ENCODE measurements around the gene MYL11. TPM values are rescaled to one million over a fixed set of nuclear protein-coding genes. Genes with fewer than 3 reads are reported as not detected.

Gene MYL11
- total RNA-seq, 6 experiments from 2014 or later: 0.77 to 1.2 (median 0.82) TPM; not detected in 3

GRCh38 chr16:30370456-30371247 is 4.0 kb upstream of the MYL11 start, which contains the start of gene TBC1D10B:
Gene TBC1D10B, minus strand, starts transcription at chr16:30370494. Its CDS starts 311 bp downstream, at chr16:30370183.
- peak; percentile 66 for TF ChIP-seq CTCF (IDR thresholded peaks at IDR 0.05)
- Mint-ChIP-seq H3K9me3 (no peaks in the 10 kb centered on the region), H3K27me3 (ENCODE audit: insufficient read depth) (peaks cover 9% of the 10 kb centered on the region; the same call in 1 of the 2 replicates), H3K36me3 (ENCODE audit: low read depth) (peaks cover 17% of the 10 kb centered on the region), H3K27ac (peak within 1 kb of the TSS; percentile 72), H3K4me1 (ENCODE audit: low read depth) (peaks cover 35% of the 10 kb centered on the region), H3K4me3 (peak within 1 kb of the TSS; percentile 89)
- DNase-seq: peak; percentile 100

- DNase-seq: no peak
- 0 out of 2 replicates have a peak, but pooled peaks have one; percentile 20 for TF ChIP-seq CTCF (IDR thresholded peaks at IDR 0.05)
- Mint-ChIP-seq H3K4me1 (ENCODE audit: low read depth) (peaks cover 32% of the 10 kb centered on the region), H3K36me3 (ENCODE audit: low read depth) (peaks cover 16% of the 10 kb centered on the region), H3K27me3 (ENCODE audit: insufficient read depth) (peaks cover 9% of the 10 kb centered on the region; the same call in 1 of the 2 replicates), H3K27ac (peak overlapping the region; percentile 72), H3K9me3 (no peaks in the 10 kb centered on the region), H3K4me3 (peak overlapping the region; percentile 77)
Measured at GRCh38 chr16:30371248-30371816, 3.3 kb upstream of the MYL11 start.

GRCh38 chr16:30372038-30372712 is 2.4 kb upstream of the MYL11 start:
- peaks cover 9% of the 10 kb centered on the region; the same call in 1 of the 2 replicates for H3K27me3 Mint-ChIP-seq (ENCODE audit: insufficient read depth)
- H3K4me3 Mint-ChIP-seq: no peak overlapping the region; the same call in 1 of the 2 replicates
- H3K4me1 Mint-ChIP-seq (ENCODE audit: low read depth): peaks cover 26% of the 10 kb centered on the region
- TF ChIP-seq CTCF (IDR thresholded peaks at IDR 0.05): no peak
- peaks cover 10% of the 10 kb centered on the region for H3K36me3 Mint-ChIP-seq (ENCODE audit: low read depth)
- no peak for DNase-seq
- H3K27ac Mint-ChIP-seq: peak overlapping the region; percentile 72
- no peaks in the 10 kb centered on the region for H3K9me3 Mint-ChIP-seq

GRCh38 chr16:30372725-30373124 is 1.9 kb upstream of the MYL11 start:
- peaks cover 9% of the 10 kb centered on the region for H3K27me3 Mint-ChIP-seq (ENCODE audit: insufficient read depth)
- H3K36me3 Mint-ChIP-seq (ENCODE audit: low read depth): 0 out of 2 replicates have a peak, but pooled peaks cover 6% of the 10 kb centered on the region
- no peak for DNase-seq
- TF ChIP-seq CTCF (IDR thresholded peaks at IDR 0.05): no peak
- no peak overlapping the region for H3K4me3 Mint-ChIP-seq
- no peaks in the 10 kb centered on the region for H3K9me3 Mint-ChIP-seq
- peak overlapping the region; percentile 22; the same call in 1 of the 2 replicates for H3K27ac Mint-ChIP-seq
- H3K4me1 Mint-ChIP-seq (ENCODE audit: low read depth): peaks cover 26% of the 10 kb centered on the region

- Mint-ChIP-seq H3K9me3 (no peaks in the 10 kb centered on the region), H3K27ac (no peak overlapping the region), H3K36me3 (ENCODE audit: low read depth) (peaks cover 5% of the 10 kb centered on the region), H3K4me3 (no peak overlapping the region), H3K4me1 (ENCODE audit: low read depth) (peaks cover 35% of the 10 kb centered on the region), H3K27me3 (ENCODE audit: insufficient read depth) (peaks cover 5% of the 10 kb centered on the region)
- no peak for DNase-seq
- TF ChIP-seq CTCF (IDR thresholded peaks at IDR 0.05): no peak
Measured at GRCh38 chr16:30375864-30376263, 1.3 kb downstream of the MYL11 start.

Measured in HFFc6 (cell line).